AG08395 (cell line): ENCODE measurements around the gene MTTP.

Experiments used
- DNase-seq: peaks from one replicate; pipeline ENCODE4 v3.0.0; 2012; ENCODE audit warnings: mixed read lengths, low spot score

MTTP gene

DNA sequence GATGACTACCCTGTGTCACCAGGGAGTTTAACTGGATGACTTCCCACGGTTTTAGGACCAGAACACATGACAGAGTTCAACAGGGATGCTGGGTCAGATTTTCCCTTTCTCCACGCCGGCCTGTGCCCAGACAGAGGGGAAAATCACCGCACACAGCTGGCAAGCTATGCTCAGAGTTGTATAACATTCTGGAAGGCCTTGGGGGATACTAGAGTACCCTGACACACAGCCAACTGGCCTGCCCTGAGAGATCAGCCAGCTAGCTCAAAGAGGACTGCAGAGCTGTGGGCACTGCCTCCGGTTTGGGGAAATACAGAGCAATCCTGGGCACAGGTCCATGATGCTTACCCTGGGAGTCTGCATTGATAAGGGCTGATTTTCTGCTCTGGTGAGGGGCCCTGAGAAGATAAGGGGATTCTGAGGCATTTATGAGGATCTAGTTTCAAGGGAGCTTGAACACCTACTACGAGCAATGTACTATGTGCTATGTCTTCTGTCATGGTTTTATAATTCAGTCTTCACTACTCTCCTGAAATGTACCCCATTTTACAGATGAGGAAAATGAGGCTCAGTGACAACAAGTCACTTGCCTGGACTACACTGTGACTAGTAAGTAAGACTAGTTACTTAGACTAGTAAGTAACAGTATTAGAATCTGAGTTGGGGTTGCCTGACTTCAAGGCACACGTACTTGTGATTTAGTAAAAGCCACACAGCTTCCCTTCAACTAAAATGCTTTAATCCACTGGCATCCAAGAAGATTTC lies 68.3 kb downstream of the MTTP start:
- DNase-seq, result no peak

DNA sequence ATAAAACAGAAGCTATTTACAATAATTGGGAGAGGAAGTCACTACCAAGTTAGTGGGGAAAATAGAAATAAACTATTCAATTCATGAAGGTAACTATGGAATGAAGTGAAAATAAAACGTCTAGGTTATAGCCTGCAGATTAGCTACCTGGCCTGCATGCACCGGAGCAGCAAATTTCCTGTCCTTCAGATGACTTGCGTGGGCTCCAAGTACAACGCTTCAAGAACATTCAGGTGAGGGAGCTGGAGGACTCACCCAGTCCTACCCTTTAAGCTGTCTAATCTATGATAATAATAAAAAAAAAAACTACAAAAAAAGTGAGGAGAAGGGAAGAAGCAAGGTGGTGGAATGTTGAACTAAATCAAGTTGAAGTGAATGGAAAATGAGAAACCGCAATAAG lies 69.8 kb downstream of the MTTP start:
- DNase-seq, result no peak

GRCh38 chr4:99645036-99645435 lies 70.4 kb downstream of the MTTP start:
- no peak for DNase-seq

DNA sequence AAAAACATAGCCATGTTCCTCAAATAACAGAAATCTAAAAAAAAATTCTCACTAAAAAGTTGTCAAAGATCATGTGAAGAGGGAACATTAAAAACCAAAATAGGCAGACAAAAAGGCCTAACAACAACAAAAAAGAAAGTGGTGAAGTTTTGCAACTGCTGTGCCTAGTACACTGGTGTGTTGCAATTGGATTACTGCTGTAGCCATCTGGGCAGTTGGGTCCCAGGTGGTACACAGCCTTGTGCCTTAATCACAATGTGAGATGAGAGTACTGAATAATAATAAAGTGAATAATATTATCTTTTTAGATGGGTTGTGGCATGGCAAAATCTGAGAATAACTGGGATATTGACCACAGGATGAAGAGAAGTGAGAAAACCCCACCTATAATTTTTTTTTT lies 71.0 kb downstream of the MTTP start:
- no peak for DNase-seq

DNA sequence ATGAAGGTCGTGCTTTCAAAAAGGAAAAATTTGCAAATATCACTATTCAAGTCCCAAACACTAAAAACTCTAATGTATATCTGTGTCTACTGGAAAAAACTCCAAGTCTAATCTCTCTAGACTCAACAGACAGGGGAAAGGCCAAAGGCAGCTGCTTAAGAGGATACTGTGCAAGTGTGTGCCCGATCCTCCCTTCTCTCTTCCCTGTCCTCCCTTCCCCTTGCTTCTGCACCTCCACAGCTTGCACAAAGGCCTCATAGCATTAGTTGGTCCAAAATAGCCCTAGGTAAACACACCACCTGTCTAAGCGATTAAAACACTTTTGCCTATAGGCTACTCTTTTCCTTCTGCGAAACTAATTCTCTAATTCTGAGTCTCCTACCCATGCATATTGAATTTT lies 72.4 kb downstream of the MTTP start:
- no peak for DNase-seq

DNA sequence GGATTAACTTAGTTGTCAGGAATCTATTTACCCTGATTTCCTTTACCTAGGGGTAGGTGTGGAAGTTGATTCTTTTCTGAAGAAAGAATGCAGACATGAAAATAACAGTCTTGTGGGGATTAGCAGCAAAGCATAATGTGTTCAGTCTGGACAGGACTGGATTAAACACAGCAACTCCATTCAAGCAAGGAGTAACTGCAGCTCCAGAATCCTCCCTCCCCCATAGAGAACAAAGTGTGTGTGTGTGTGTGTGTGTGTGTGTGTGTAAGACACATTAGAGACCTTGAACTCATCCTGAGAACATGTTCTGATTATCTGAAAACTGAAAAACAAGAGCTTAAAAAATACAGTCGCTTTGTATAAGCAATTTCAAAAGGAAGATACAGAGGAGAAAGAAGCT lies 73.7 kb downstream of the MTTP start:
- DNase-seq, result no peak

DNA sequence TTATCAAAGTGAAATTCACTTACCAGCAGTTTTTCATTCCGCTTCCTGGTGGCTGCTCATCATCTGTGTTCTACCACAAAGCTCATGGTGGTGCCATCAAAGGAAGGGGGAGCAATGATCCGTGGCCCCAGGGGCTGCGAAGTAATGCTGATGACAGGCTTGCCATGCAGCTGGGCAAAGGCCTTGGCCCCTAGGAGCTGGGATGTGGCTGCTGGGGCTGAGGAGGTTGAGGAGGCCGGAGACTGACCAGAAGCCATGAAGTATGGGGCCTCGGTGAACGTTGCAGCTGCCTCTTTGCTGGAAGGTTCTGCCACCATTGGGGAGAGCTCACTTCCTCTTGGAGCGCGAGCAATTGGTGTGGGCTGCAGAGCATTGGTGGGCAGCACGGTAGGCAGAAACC lies 74.6 kb downstream of the MTTP start:
- DNase-seq, result no peak

- DNase-seq, result no peak
These were observed 75.2 kb downstream of the MTTP start for GRCh38 chr4:99649778-99650177.

DNA sequence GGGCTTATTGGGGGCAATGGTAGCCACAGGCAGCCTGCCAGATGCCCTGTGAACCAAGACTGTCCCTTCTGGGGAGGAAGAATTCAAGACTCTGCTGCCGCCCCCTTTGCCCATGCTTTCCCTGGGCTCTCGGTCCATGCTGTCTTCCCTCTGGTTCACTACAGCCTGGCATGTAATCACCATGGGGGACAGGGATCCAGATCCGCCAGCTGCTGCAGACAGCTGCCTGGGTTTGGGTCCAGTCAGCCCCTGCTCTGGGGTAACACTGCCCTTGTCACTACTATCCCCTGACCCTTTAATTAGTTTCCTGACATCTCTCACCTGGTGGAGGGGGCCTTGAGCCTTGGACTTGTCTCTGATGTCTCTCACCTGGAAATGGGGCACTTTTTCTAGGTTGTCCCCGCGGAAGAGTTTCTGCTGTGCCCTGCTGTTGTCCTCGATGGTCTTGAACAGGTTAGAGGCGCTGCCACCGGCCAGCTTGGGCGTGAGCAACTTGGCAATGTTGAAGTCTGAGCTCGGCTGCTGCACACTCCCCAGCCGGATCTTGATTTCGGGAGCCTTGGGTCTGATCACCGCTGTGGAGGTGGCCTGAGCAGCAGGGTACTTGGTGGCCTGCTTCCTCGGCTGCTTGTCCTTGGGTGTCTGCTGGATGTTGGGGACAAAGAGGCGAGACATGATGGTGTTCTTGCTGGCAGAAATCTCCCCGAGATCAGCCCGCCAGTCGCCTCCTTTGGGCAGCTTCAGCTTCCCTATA lies 76.6 kb downstream of the MTTP start:
- DNase-seq, result no peak

- DNase-seq, result no peak
These were observed 77.3 kb downstream of the MTTP start for GRCh38 chr4:99651811-99652485.

DNA sequence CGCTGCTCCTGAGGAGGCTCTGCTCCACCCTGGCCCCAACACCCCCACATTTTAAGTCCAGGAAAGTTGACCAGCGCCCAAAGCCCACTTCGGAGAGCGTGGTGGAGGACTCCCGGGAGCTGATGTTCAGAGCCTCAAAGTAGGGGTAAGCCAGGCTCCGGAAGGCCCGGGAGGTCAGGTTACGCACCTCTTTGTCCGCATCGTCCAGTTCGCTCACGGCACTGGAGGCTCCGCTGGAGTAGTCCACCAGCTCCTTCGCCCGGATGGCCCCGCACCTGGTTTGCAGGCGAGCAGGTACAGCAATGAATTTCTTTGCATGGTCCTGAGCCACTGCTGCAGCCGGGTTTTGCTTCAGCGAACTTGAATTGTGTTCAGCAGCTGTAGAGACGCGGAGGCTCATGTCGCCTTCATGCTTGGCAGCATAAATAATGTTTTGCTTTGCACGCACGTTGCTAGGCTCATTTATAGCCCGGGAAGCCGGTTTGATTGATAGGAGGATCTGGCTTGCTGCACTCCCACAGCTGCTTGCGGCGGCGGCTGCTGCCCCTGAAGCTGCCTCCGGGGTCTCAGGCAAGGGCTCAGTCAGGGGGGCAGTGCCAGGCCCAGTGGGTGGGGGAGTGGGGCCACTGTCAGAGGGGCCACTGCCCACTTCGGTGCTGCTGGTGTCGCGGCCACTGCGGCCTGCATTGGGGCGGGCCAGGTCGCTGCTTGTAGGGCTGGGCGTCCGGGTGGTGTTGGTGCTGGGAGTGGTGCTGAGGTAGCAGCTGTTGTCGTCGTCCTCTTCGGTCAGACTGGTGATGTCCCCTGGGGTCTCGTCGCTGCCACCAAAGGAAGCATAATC lies 78.2 kb downstream of the MTTP start:
- DNase-seq, result no peak

DNA sequence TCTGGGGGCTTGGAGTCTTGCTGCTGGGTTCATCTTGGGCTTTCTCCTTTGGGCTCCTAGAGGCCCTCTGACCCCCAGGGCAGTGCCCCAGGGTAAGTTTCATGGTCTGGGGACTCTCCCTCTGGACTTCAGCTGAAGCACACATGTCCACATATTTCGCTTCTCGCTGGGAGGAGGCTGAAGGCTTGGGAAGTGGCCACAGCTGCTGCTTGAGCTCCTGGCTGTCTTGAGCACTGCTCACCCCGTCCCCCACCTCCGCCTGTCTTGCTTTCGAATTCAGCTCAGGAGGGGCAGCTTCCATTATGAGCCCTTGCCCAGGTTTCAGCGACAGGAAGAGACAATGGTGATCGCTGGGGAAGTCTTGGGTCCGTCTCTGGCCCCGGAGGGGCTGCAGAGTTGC lies 79.3 kb downstream of the MTTP start:
- DNase-seq, result no peak

- no peak for DNase-seq
These were observed 79.7 kb downstream of the MTTP start for GRCh38 chr4:99654361-99654761.

- DNase-seq, result no peak
These were observed 80.9 kb downstream of the MTTP start for GRCh38 chr4:99655308-99656081.

GRCh38 chr4:99657798-99658197 lies 83.2 kb downstream of the MTTP start, which contains the start of gene C4orf54:
TSS of gene C4orf54 (minus strand) at chr4:99657828. CDS start at chr4:99654648, 3,180 bp downstream.
- no peak for DNase-seq

- DNase-seq, result no peak
These were observed 84.0 kb downstream of the MTTP start for GRCh38 chr4:99658666-99659065.

- DNase-seq, result no peak
These were observed 87.3 kb downstream of the MTTP start for GRCh38 chr4:99661907-99662306.

- no peak for DNase-seq
These were observed 90.1 kb downstream of the MTTP start for GRCh38 chr4:99664716-99665115.

- no peak for DNase-seq
These were observed 91.4 kb downstream of the MTTP start for GRCh38 chr4:99665983-99666382.

DNA sequence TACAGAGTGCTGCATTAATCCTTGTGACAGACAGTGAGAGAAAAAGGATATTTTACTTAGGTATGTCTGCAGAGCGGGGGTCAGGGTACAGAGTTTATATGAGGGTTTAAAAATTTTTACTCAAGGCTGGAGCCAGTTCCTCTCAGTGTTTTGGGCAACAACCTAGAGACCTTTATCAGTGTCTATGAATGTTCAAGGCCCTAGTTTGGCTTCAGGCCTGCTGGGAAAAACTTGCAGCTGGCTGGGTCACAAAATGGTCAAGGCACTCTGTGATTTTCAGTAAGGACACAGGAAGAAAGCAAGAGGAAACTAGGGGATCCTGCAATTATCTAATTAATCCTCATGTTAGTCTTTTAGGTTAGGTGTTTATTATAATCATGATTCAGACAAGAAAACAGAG lies 93.8 kb downstream of the MTTP start:
- DNase-seq, result no peak

GRCh38 chr4:99669084-99669483 lies 94.5 kb downstream of the MTTP start:
- no peak for DNase-seq
